AG09319 (cell line): ENCODE measurements around the gene ACTN3.
"Not testable (repeated sequence)": the region's sequence is repeated elsewhere in the genome, so short reads cannot be mapped to it uniquely, and the experiment has no call there.

Experiments used
- DNase-seq: peaks from one replicate; pipeline ENCODE4 v3.0.0-alpha.2; 2010; ENCODE audit warnings: low read depth; ENCODE audit errors: extremely low read depth
- TF ChIP-seq, protein P1 (sequence below): IDR thresholded peaks from 2 replicates; pipeline ENCODE4 v1.5.1; 2011; ENCODE audit warnings: low read depth, mild to moderate bottlenecking, inconsistent platforms, low read length, moderate library complexity

The ACTN3 gene

DNA sequence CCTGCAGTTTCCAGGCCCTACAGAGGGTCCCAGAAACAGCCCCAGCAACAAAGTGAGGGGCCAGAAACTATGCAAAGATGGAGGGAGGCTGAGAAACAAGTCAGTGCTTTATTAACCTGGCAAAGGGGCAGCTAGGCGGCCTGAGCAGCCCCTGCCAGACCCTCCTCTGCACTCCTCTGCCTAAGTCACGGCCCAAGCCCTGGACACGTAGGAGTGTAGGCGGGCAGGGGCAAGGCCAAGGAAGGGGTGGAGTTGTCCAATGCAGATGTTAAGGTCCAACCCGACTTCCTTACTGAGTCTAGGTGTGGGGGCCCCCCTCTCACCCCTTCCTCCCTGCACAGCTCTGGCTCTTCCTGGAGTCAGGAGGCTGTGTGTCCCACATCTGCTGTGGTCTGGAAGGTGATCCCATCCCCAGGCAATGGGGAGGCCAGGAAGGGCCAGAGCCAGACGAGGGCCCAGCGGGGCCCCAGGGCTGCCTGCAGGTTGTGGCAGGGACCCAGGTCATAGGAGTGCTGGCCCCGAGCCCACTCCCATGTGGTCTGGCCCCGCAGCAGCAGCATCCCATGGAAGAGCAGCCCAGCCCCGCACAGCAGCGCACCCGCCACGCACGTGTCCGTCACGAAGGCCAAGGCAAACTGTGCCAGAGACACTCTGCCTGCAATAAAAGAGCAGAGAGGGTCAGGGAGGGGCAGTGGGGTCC lies 7.4 kb upstream of the ACTN3 start:
- TF ChIP-seq, protein P1, sequence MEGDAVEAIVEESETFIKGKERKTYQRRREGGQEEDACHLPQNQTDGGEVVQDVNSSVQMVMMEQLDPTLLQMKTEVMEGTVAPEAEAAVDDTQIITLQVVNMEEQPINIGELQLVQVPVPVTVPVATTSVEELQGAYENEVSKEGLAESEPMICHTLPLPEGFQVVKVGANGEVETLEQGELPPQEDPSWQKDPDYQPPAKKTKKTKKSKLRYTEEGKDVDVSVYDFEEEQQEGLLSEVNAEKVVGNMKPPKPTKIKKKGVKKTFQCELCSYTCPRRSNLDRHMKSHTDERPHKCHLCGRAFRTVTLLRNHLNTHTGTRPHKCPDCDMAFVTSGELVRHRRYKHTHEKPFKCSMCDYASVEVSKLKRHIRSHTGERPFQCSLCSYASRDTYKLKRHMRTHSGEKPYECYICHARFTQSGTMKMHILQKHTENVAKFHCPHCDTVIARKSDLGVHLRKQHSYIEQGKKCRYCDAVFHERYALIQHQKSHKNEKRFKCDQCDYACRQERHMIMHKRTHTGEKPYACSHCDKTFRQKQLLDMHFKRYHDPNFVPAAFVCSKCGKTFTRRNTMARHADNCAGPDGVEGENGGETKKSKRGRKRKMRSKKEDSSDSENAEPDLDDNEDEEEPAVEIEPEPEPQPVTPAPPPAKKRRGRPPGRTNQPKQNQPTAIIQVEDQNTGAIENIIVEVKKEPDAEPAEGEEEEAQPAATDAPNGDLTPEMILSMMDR, result no peak
- DNase-seq, result no peak

- TF ChIP-seq, protein P1, result no peak
- no peak for DNase-seq
Observed at GRCh38 chr11:66539870-66540213, 6.9 kb upstream of the ACTN3 start.

DNA sequence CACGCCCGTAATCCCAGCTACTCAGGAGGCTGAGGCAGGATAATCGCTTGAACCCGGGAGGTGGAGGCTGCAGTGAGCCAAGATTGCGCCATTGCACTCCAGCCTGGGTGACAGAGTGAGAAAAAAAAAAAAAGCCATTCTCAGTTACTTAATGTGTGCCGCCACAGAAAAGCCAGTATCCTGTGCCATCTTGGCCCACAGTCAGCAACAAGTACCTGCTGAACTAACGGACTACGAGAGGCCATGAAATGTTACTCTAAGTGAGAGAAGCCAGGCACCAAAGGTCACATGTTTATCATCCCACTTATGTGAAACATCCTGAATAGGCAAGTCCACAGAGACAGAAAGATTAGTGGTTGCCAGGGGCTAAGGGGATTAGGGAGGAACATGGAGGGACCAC lies 6.1 kb upstream of the ACTN3 start:
- not testable (repeated sequence) for DNase-seq

DNA sequence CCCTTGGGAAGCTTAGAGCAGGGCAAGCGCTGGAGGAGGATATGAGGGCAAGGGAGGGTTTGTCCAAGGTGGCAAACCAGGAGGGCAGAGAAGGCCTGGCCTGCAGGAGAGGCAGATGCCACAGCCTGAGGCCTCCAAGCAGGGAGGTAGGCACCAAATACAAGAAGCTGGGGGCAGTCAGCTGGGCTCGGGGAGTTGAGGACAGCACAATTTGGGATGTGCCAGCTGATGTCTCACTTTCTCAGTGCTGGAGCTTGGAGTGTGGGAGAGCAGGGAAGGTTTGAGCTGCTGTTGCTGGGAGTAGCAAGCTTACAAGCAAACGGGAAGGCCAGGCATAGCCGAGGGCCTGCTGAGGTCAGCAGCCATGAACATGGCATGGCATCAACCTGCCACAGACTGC lies 4.8 kb upstream of the ACTN3 start:
- TF ChIP-seq, protein P1, result no peak
- DNase-seq, result no peak

DNA sequence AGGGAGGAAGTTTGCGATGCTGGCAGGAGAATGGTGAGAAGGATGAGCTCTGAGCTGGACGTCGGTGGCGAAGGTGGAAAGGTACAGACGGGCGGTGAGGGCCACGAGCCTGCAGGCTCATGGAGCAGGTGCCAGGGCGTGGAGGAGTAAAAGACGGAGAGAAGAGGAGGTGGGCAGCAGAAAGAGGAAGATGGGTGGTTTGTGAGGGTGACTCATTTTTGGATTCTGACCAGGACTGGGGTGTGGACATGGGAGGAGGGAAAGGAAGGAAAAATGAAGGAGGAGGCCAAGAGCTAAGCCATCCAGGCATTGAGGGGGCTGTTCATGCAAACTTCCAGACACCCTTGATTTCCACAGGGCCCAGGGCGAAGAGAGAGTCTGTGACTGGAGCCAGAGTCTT lies 4.3 kb upstream of the ACTN3 start:
- DNase-seq, result no peak
- TF ChIP-seq, protein P1, result no peak

DNA sequence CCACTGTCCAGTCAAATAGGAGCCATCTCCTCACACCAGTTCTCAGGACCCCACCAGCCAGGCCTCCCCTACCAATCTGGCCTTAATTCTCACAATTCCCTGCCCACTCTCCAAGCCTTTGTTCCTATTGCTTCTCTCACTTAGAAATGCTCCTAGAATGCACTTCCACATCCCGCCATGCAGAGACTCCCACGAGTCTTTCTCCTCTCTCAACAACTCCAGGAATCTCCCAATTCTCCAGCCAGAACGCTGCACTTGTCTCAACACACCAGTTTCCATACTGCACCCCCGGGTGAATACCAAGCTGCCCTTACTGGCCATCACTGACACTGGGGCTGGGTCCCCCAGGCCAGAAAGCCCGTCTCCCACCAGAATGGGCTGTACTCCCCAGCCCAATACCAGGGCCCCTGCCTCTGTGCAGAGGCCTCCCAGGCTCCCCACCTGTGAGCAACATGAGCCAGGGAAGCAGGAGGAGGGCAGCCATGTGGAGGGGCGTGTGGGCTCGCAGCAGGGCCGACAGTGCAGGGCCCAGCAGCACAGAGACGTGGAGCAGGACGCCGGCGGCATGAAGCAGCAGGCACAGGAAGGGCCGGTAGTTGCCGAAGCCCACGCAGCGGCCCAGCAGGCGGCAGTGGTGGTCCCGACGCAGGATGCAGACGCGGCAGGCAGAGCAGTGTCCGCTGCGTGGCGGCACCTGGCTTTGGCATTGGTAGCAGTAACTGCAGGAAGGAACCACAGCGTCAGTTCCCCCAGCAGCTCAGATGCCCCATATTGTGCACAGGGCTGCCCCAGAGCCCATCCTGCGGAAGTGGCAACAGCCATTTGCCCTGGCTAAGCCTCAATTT lies 3.2 kb upstream of the ACTN3 start:
- TF ChIP-seq, protein P1, result peak; percentile 35
- DNase-seq, result no peak

- not testable (repeated sequence) for DNase-seq
Observed at GRCh38 chr11:66544952-66545351, 1.8 kb upstream of the ACTN3 start.

DNA sequence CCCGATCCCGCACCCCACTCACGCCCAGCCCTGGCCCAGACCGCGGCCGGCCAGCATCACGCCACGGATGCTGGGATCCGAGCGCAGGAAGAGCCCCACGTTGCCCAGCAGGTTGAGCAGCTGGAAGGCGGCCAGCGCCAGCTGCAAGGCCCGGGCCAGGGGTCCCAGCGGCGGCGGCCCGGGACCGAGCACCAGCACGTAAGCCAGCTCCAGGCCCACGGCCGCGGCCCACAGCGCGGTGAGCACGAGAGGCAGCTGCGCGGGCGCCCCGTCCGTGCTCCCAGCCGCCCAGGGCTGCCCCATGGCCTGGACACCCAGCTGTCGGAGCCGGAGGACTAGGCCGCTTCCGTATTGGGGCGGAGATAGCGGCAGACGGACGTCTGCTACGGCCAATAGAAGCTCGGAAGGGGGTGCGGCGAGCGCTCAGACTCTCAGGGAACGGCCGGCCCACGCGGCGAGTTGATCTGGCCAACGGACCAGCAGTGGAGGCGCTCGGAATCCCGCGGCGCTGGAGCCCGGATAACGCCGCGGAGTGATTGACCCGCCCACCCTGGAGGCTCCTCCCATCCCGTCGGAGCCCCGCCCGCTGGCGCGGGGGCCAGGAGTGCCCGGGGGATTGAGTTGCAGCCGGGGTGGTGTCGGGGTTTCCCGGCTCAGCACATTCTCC lies 869 bp upstream of the ACTN3 start, which contains the start of gene ZDHHC24:
TSS of gene ZDHHC24 (minus strand) at position 348 of the 667 bp plus-strand sequence. CDS start at position 303, 45 bp downstream.
- TF ChIP-seq, protein P1, result no peak; the same call in 1 of the 2 replicates
- DNase-seq, result peak; percentile 92
